Effector memory CD4-positive, alpha-beta T cell (primary cell): ENCODE results near the gene MYO3B.
"Not testable (repeated sequence)": the region's sequence is repeated elsewhere in the genome, so short reads cannot be mapped to it uniquely, and the experiment has no call there.

Source experiments
- DNase-seq, 3 donors: peaks; one replicate each; pipeline ENCODE4 v3.0.0-alpha.2; 2020
- H3K27ac ChIP-seq: 2 replicates; pipeline ENCODE4 v1.7.0; 2013; ENCODE audit warnings: mild to moderate bottlenecking, low read length, moderate library complexity; ENCODE audit not compliant: insufficient read depth, poor library complexity, severe bottlenecking
- H3K27me3 ChIP-seq: replicated peaks from 2 replicates; pipeline ENCODE4 v1.7.0; 2013; ENCODE audit warnings: mild to moderate bottlenecking, low read length; ENCODE audit not compliant: insufficient read depth, control insufficient read depth, poor library complexity, severe bottlenecking
- H3K36me3 ChIP-seq: 2 replicates; pipeline ENCODE4 v1.7.0; 2013; ENCODE audit warnings: mild to moderate bottlenecking, low read length, moderate library complexity; ENCODE audit not compliant: control insufficient read depth, insufficient read depth
- H3K4me1 ChIP-seq: 2 replicates; pipeline ENCODE4 v1.7.0; 2013; ENCODE audit warnings: low read length, mild to moderate bottlenecking; ENCODE audit not compliant: control insufficient read depth, insufficient read depth, poor library complexity, severe bottlenecking
- H3K4me3 ChIP-seq: 2 replicates; pipeline ENCODE4 v1.7.0; 2013; ENCODE audit warnings: low read length, low read depth, mild to moderate bottlenecking; ENCODE audit not compliant: insufficient read depth, poor library complexity, severe bottlenecking
- H3K9me3 ChIP-seq: 2 replicates; pipeline ENCODE4 v1.7.0; 2013; ENCODE audit warnings: mild to moderate bottlenecking, low read length, moderate library complexity; ENCODE audit not compliant: control insufficient read depth

Gene MYO3B

DNA sequence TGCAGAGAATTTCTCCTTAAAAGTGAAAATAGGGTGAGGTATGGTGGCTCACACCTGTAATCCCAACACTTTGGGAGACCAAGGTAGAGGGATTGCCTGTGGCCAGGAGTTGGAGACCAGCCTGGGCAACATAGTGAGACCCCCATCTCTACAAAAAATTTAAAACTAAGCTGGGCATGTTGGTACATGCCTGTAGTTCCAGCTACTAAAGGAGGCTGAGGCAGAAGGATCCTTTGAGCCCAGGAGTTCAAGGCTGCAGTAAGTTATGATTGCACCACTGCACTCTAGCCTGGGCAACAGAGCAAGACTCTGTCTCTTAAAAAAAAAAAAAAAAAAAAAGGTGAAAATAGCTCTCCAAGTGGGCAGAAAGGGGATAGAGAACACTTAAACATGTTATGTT is 496.3 kb downstream of the MYO3B start:
- H3K4me1 ChIP-seq, H3K9me3 ChIP-seq, H3K27ac ChIP-seq, DNase-seq, H3K4me3 ChIP-seq, H3K36me3 ChIP-seq, H3K27me3 ChIP-seq: not testable (repeated sequence)

- DNase-seq: no peak
- H3K27ac ChIP-seq: no peak overlapping the region
- H3K9me3 ChIP-seq: no peaks in the 10 kb centered on the region
- no peak overlapping the region for H3K4me3 ChIP-seq
- no peaks in the 10 kb centered on the region for H3K4me1 ChIP-seq
- no peaks in the 10 kb centered on the region for H3K27me3 ChIP-seq
- H3K36me3 ChIP-seq: no peaks in the 10 kb centered on the region
Observed at GRCh38 chr2:170675701-170676100, 497.8 kb downstream of the MYO3B start.

GRCh38 chr2:170679607-170680079 is 501.7 kb downstream of the MYO3B start:
- Histone ChIP-seq H3K27me3 (no peaks in the 10 kb centered on the region), H3K27ac (no peak overlapping the region), H3K36me3 (no peaks in the 10 kb centered on the region), H3K4me1 (no peaks in the 10 kb centered on the region), H3K4me3 (no peak overlapping the region), H3K9me3 (no peaks in the 10 kb centered on the region)
- DNase-seq: no peak

DNA sequence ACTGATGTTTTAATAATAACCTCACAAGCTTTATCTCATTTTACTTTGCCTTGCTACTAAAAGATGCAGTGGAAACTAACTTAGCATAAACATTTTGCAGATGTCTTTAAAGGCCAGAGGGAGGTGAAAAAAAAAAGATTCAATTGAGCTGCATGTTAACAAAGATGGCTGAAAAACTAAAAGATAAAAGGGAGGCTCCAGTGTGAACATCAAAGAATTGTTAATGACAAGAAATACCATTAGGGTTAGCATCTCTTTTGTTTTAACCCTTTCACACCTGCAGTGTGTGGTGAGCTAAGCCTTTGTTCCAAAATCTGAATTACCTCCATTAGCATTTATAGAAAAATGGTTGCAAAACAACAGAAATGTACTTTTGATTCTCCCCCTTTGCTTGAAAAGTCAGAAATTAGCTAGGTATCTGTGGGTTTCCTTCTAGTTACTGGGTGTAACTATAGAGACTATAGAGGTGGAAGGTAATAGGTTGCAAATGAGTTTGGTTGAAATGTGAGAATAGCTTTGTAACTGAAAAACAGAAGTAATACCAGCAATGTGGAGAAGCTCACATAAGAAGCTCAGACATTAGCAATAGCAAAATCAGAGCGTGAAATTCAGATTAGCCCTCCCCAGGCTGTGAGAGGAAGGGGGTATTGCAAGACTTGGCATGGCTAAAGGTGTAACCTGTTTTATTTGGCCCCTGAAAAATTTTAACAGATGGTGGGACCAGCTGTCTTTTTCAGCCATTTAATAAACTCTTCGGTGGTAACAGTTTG is 502.4 kb downstream of the MYO3B start:
- no peaks in the 10 kb centered on the region for H3K4me1 ChIP-seq
- no peak for DNase-seq

DNA sequence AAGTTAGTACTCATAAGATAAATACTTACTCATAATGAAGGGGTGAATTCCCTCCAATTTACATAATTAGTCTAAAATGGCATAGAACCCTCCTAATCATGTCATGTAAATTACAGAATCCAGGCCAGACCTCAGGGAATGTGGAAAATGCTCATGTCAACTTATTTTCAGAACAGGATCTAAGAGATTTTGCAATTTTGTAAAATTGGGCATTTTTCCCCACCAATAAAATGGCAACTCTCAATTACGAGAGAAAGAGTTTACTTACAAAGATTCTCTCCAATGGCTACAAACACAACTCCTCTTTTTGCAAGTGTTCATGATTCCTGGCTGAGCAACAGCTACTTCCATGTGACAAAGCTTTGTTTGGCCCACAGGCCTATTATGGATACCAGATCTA is 503.4 kb downstream of the MYO3B start:
- no peaks in the 10 kb centered on the region for H3K4me1 ChIP-seq
- DNase-seq: no peak
- H3K36me3 ChIP-seq: no peaks in the 10 kb centered on the region
- no peak overlapping the region for H3K4me3 ChIP-seq
- no peak overlapping the region for H3K27ac ChIP-seq
- no peaks in the 10 kb centered on the region for H3K9me3 ChIP-seq
- H3K27me3 ChIP-seq: no peaks in the 10 kb centered on the region

More for the DNA sequence above, 502.4 kb downstream of the MYO3B start:
- Histone ChIP-seq H3K27ac (no peak overlapping the region), H3K9me3 (no peaks in the 10 kb centered on the region), H3K27me3 (no peaks in the 10 kb centered on the region), H3K4me3 (no peak overlapping the region), H3K36me3 (no peaks in the 10 kb centered on the region)

GRCh38 chr2:170685591-170685990 is 507.6 kb downstream of the MYO3B start:
- Histone ChIP-seq H3K4me1 (no peaks in the 10 kb centered on the region), H3K36me3 (no peaks in the 10 kb centered on the region), H3K27ac (no peak overlapping the region), H3K4me3 (no peak overlapping the region), H3K9me3 (no peaks in the 10 kb centered on the region), H3K27me3 (no peaks in the 10 kb centered on the region)
- no peak for DNase-seq

DNA sequence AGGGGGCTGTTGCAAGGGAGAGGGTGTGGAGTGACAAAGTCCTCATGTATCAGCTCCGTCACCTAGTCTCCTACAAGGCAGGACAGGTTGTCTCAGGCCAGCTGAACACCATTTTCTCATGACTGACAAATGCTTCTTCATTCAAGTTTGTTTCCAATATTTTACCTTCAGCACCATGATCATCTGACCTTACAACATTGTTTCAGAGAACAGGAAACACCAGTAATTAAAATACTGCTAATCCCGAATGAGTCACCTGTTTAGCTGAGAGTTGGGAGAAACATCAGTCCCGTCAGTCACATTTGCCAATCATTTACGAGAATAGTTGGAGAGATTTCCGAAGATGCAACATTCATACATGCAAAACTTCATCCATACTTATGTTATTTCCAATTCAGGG is 511.5 kb downstream of the MYO3B start:
- H3K4me1 ChIP-seq: no peaks in the 10 kb centered on the region
- H3K4me3 ChIP-seq: no peak overlapping the region
- no peaks in the 10 kb centered on the region for H3K36me3 ChIP-seq
- DNase-seq: no peak
- H3K27ac ChIP-seq: no peak overlapping the region
- H3K27me3 ChIP-seq: no peaks in the 10 kb centered on the region
- no peaks in the 10 kb centered on the region for H3K9me3 ChIP-seq

DNA sequence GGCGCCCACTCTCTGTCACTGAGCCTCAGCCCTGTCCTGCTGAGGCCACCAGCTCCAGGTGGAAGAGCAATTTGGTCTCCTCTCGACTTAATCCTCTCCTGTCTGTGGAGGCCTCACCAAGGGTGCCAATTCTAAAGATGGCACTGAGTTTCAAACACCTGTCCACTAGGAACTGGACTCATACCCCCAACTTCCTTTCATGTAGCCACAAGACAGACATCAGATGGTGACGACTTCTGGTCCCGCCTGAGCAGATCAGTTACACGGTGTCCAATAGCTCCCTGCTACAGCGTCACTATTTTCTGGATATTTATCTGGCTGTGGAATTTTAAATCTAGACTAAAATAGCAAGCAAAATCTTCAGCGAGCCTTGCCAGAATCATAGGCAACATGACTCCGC is 512.7 kb downstream of the MYO3B start:
- Histone ChIP-seq H3K4me1 (no peaks in the 10 kb centered on the region), H3K27me3 (no peaks in the 10 kb centered on the region)
- no peak for DNase-seq

GRCh38 chr2:170694316-170694715 is 516.4 kb downstream of the MYO3B start:
- no peak overlapping the region for H3K27ac ChIP-seq
- H3K36me3 ChIP-seq: no peaks in the 10 kb centered on the region
- DNase-seq: no peak
- no peaks in the 10 kb centered on the region for H3K4me1 ChIP-seq
- H3K4me3 ChIP-seq: no peak overlapping the region
- no peaks in the 10 kb centered on the region for H3K27me3 ChIP-seq
- H3K9me3 ChIP-seq: no peaks in the 10 kb centered on the region

More for the DNA sequence above, 512.7 kb downstream of the MYO3B start:
- H3K9me3 ChIP-seq: no peaks in the 10 kb centered on the region
- no peaks in the 10 kb centered on the region for H3K36me3 ChIP-seq
- no peak overlapping the region for H3K4me3 ChIP-seq
- H3K27ac ChIP-seq: no peak overlapping the region

DNA sequence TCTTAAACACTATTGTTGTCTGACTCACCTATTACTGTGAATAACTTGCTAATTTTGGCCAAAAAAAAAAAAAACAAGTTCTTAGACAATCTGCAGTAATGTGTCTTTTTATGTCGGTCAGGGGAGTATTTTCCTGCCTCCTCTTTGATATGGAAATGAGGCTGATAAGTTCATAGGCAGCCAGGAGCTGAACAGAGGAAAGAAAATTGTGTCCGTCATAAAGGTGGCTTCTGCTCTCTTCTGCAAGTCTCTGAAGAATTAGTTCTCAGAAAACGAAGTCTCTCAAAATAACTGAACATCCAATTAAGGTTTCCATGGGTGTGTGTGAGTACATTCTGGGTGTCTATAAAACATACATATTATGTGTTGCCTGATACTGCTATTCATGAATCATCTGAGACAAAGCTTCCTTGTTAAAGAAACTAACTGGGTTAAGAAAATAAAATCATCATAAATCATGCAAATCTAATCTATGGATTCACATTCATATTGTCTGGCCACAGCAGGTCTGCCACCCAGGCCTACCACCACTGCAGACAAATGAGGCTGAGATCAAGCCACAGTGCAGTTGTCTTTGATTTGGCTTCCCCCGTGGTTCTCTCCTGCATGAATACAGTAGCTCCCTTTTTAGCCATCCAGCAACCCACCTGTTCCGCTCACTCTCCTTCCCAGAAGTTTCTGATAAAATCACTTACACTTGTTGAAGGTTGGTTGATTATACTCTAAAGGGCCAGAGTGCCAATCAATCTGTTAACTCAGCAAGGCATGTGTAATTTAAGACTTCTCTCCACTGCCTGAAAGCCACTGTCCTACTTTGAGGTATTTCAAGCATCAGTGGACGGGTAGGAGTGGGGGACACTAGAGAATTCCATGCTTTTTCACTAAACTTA is 517.8 kb downstream of the MYO3B start:
- Histone ChIP-seq H3K27ac (no peak overlapping the region), H3K4me3 (no peak overlapping the region), H3K4me1 (no peaks in the 10 kb centered on the region), H3K27me3 (no peaks in the 10 kb centered on the region), H3K36me3 (no peaks in the 10 kb centered on the region), H3K9me3 (no peaks in the 10 kb centered on the region)
- DNase-seq: no peak
